K562 (cell line): Measurements from ENCODE around the gene PHF1. TPM values are rescaled to one million over a fixed set of nuclear protein-coding genes. Genes with fewer than 3 reads are reported as not detected.
A peak's percentile ranks its signal among the peaks of the same experiment; 100 is the strongest.

ENCODE experiments used
- ATAC-seq: fragments of 200-7000 bp; cut with Tn5 transposase; 3 replicates; pipeline ENCODE4 v1.9.1; 2020; ENCODE audit warnings: moderate library complexity
- BruUV-seq: library from RNA; stranded (reverse); fragments of 400-500 nt; replicated peaks from 2 replicates; lab custom pipeline; 2021; lab: Mats Ljungman, UMichigan
- CTCF ChIA-PET: fragments of 300-600 bp; formaldehyde crosslinking; extraction: SDS; loops from one replicate; lab custom pipeline; 2021; ENCODE audit warnings: low intra/inter-chr PET ratio; lab: Yijun Ruan, JAX
- POLR2A ChIA-PET: fragments of 300-600, 350-650 bp; sonication (Branson Sonifier 250); formaldehyde crosslinking; extraction: SDS; loops from one replicate; lab custom pipeline; 2021; ENCODE audit warnings: antibody characterized with exemption, inconsistent platforms; lab: Yijun Ruan, JAX
- DNase-seq, 4 experiments: peaks; one replicate each; pipeline versions ENCODE4 v3.0.0 to v3.0.0-alpha.2; 2011 to 2018; ENCODE audit warnings: low spot score in 3 of 4, mixed read lengths in 3 of 4; ENCODE audit errors: extremely low read depth in 1 of 4
- FAIRE-seq: peaks from 2 replicates; lab custom pipeline; 2011; peaks lifted over from hg19 to GRCh38; lab: Jason Lieb, UNC
- H2AFZ ChIP-seq: 2 replicates; pipeline ENCODE4 v1.6.0; 2011; ENCODE audit warnings: low read depth, low read length, control low read depth, inconsistent platforms
- H3K27ac ChIP-seq: fragments of 200-600 bp; 3 replicates; pipeline ENCODE4 v1.8.0; 2011; ENCODE audit warnings: low read depth, mild to moderate bottlenecking, control low read depth, inconsistent platforms, low read length, moderate library complexity, mixed read lengths; ENCODE audit errors: extremely low read depth
- H3K27me3 ChIP-seq, 2 experiments: fragments of 300-600 bp in 1 of 2; 2 replicates in 1 of 2; 3 replicates in 1 of 2; pipeline versions ENCODE4 v1.6.0 to v1.8.0; 2011; ENCODE audit warnings: inconsistent platforms in 2 of 2, low read length in 2 of 2, mild to moderate bottlenecking in 1 of 2, mixed read lengths in 1 of 2, moderate library complexity in 1 of 2; ENCODE audit not compliant: control insufficient read depth in 2 of 2, insufficient read depth in 2 of 2
- H3K36me3 ChIP-seq: fragments of 300-600 bp; 3 replicates; pipeline ENCODE4 v1.8.0; 2011; ENCODE audit warnings: mild to moderate bottlenecking, low read length, inconsistent platforms; ENCODE audit not compliant: control insufficient read depth, insufficient read depth
- H3K4me1 ChIP-seq, 2 experiments: fragments of 200-600 bp in 1 of 2; replicated peaks in 1 of 2; 2 replicates in 1 of 2; 3 replicates in 1 of 2; pipeline versions ENCODE4 v1.5.1 to v1.8.0; 2011; ENCODE audit warnings: inconsistent platforms in 2 of 2, low read length in 2 of 2, mild to moderate bottlenecking in 1 of 2, mixed read lengths in 1 of 2, moderate library complexity in 1 of 2; ENCODE audit not compliant: control insufficient read depth in 2 of 2, insufficient read depth in 2 of 2
- H3K4me2 ChIP-seq: 2 replicates; pipeline ENCODE4 v1.6.1; 2011; ENCODE audit warnings: low read length, control low read depth, inconsistent platforms, mixed read lengths; ENCODE audit not compliant: insufficient read depth
- H3K4me3 ChIP-seq: fragments of 200-600 bp; sonication (generic), shearing (Covaris generic); 2 replicates; pipeline ENCODE4 v1.5.1; 2016; ENCODE audit warnings: control low read depth, inconsistent platforms
- H3K79me2 ChIP-seq: fragments of 200-600 bp; 3 replicates; pipeline ENCODE4 v1.8.0; 2011; ENCODE audit warnings: low read length, inconsistent platforms; ENCODE audit not compliant: control insufficient read depth, insufficient read depth
- H3K9ac ChIP-seq, 2 experiments: 2 replicates each; pipeline versions ENCODE4 v1.6.0 to v1.6.1; 2011; ENCODE audit warnings: low read depth in 2 of 2, low read length in 2 of 2, control low read depth in 1 of 2, inconsistent platforms in 1 of 2, mild to moderate bottlenecking in 1 of 2, mixed read lengths in 1 of 2; ENCODE audit not compliant: insufficient read depth in 1 of 2
- H3K9me1 ChIP-seq: one replicate; pipeline ENCODE4 v1.6.0; 2011; ENCODE audit warnings: inconsistent platforms, mild to moderate bottlenecking, low read length, moderate library complexity; ENCODE audit not compliant: control insufficient read depth, insufficient read depth
- H3K9me3 ChIP-seq: replicated peaks from 2 replicates; pipeline ENCODE4 v1.5.1; 2011; ENCODE audit warnings: low read depth, low read length, inconsistent platforms; ENCODE audit not compliant: control insufficient read depth, insufficient read depth
- H4K20me1 ChIP-seq: replicated peaks from 2 replicates; pipeline ENCODE4 v1.6.1; 2011; ENCODE audit warnings: low read length, inconsistent platforms, mixed read lengths; ENCODE audit not compliant: control insufficient read depth, insufficient read depth
- CBFA2T3 ChIP-seq: fragments of 450-650 bp; IDR thresholded peaks from 2 replicates; pipeline ENCODE4 v1.6.1; 2017
- JUNB ChIP-seq: fragments of 450-650 bp; formaldehyde crosslinking; conservative IDR thresholded peaks from 2 replicates; pipeline ENCODE4 v1.4.0; 2020; ENCODE audit warnings: mild to moderate bottlenecking
- NR2C1 ChIP-seq, 2 experiments: fragments of 450-650 bp; IDR thresholded peaks; 2 replicates each; pipeline ENCODE4 v1.6.1; 2017; ENCODE audit warnings: mild to moderate bottlenecking in 2 of 2, antibody characterized with exemption in 1 of 2, inconsistent platforms in 1 of 2, missing compliant biosample characterization in 1 of 2, missing genetic modification characterization in 1 of 2
- PCBP2 ChIP-seq: fragments of 200-400 bp; formaldehyde crosslinking; IDR thresholded peaks from 2 replicates; pipeline ENCODE4 v1.6.1; 2018; ENCODE audit warnings: low read length, low read depth, mild to moderate bottlenecking, moderate library complexity; ENCODE audit not compliant: poor library complexity, severe bottlenecking
- PHF8 ChIP-seq: fragments of 200-600 bp; sonication (generic); IDR thresholded peaks from 2 replicates; pipeline ENCODE4 v1.6.1; 2012; ENCODE audit warnings: mixed run types, mild to moderate bottlenecking, inconsistent platforms, low read length, moderate library complexity, borderline replicate concordance
- PURB ChIP-seq: sonication (generic); formaldehyde crosslinking; IDR thresholded peaks from 2 replicates; pipeline ENCODE4 v1.9.0; 2021; ENCODE audit warnings: low read depth, mild to moderate bottlenecking, missing genetic modification reagents
- SAFB2 ChIP-seq: fragments of 200-400 bp; formaldehyde crosslinking; IDR thresholded peaks from 2 replicates; pipeline ENCODE4 v1.6.1; 2018; ENCODE audit warnings: borderline replicate concordance, low read length, low read depth, moderate library complexity; ENCODE audit not compliant: severe bottlenecking
- ZBTB17 ChIP-seq: fragments of 450-650 bp; formaldehyde crosslinking; IDR thresholded peaks from 2 replicates; pipeline ENCODE4 v1.4.0; 2020; ENCODE audit warnings: mild to moderate bottlenecking
- ZNF12 ChIP-seq: sonication (generic); formaldehyde crosslinking; IDR thresholded peaks from 2 replicates; pipeline ENCODE4 v1.4.0; 2020; ENCODE audit warnings: mild to moderate bottlenecking, missing genetic modification reagents
- WGBS: fragments of 100-300 bp; shearing (Covaris generic); methylation state at CpG from one replicate; pipeline ENCODE4 v1.1.6; 2016; ENCODE audit warnings: low coverage, mixed read lengths; ENCODE audit not compliant: insufficient coverage; ENCODE audit errors: missing lambda C conversion rate; 5-methylcytosine and 5-hydroxymethylcytosine counted together
- in situ Hi-C: fragments of 300-500 bp; cut with MboI; formaldehyde crosslinking; loops from 4 replicates; pipeline ENCODE4 v1.15.0; 2018; ENCODE audit warnings: inconsistent platforms, mixed read lengths
- intact Hi-C: fragments of 100-400 bp; cut with micrococcal nuclease; formaldehyde crosslinking; loops from 2 replicates; pipeline ENCODE4 v1.14.2; 2022
- polyA plus RNA-seq, 8 experiments: library from polyadenylated mRNA; depleted of rRNA in 4 of 8; stranded (reverse) in 5 of 8; unstranded in 3 of 8; fragments of >200 nt; fragmentation: Nextera tagmentation in 2 of 8; fragmentation: Illumina TruSeq in 1 of 8; extraction: Ambion mirVana in 2 of 8; extraction: Trizol in 1 of 8; gene quantifications; 2 replicates each; pipeline versions ENCODE4 v1.2.1 to v1.2.3, GENCODE V29; 2011 to 2014; ENCODE audit warnings: inconsistent platforms in 1 of 8, missing spikeins in 1 of 8
- total RNA-seq, 7 experiments: library from RNA; depleted of rRNA in 6 of 7; stranded (reverse); fragments of >200 nt in 6 of 7; fragmentation: Illumina TruSeq in 2 of 7; extraction: Trizol in 2 of 7; gene quantifications; 2 replicates each; pipeline versions ENCODE4 v1.2.1 to v1.2.3, GENCODE V29; 2011 to 2021; ENCODE audit warnings: low replicate concordance in 1 of 7
- TF ChIP-seq, protein P1 (sequence below): fragments of 250-450 bp; sonication (Bioruptor Pico); IDR thresholded peaks from 2 replicates; pipeline ENCODE4 v1.4.0; 2020
- TF ChIP-seq, protein P2 (sequence below): fragments of 450-650 bp; IDR thresholded peaks from 2 replicates; pipeline ENCODE4 v1.6.1; 2016; ENCODE audit warnings: low read depth, mild to moderate bottlenecking, moderate library complexity
- TF ChIP-seq, protein P3 (sequence below): sonication (generic); formaldehyde crosslinking; IDR thresholded peaks from 2 replicates; pipeline ENCODE4 v1.8.0; 2022; ENCODE audit warnings: missing genetic modification reagents, mild to moderate bottlenecking, borderline replicate concordance

PHF1 gene
- total and polyA plus RNA-seq, 9 of the 15 experiments (the other 6 are each of a cell fraction or from before 2014, with no cell fraction given): 3.7 to 64.2 (median 33.7) TPM

DNA sequence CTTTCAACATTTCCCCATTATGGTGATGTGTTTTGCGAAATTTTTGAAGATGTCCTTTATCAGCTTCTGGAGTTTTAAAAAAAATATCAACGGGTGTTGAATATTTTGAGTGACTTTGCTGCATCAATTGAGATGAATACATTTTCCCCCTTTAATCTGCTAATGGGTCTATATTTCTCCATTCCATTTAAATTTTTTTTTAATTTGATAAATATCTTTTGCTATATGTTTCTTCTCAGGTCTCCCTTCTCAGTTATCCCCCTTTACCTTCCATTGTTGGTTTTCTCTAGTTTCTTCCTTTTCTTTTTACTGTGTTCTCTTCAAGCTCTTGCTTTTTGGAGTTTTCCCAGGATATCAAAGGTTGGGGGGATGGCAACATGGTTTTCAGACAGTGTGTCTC lies 20.6 kb upstream of the PHF1 start (continued):
- TF ChIP-seq NR2C1 (IDR thresholded peaks at IDR 0.05) (no peak), NR2C1 (tag; IDR thresholded peaks at IDR 0.05) (no peak), ZBTB17 (CRISPR knock-in tag) (no peak)

DNA sequence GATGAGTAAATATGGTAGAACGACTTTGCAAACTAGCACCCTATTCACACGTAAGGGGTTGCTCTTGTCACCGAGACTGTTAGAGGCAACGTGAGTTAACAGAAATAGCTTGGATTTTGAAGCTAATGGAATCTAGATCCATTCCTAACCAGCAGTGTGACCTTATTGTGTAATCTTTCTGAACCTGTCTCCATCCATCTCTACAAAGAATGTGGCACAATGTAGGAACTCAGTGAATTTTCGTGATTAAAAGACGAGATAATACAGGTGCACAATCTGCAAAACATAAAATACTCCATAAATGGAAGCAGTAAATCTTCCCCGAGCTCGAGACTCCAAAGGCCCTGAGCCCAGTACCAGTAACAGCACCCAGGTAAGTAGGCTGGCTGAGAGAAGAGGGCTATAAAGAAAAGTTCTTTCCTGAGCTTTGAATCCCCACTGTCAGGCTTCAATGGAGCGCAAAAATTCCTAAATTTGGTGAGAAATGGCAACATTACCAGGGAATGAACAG lies 20.0 kb upstream of the PHF1 start:
- WGBS: 50% methylated on average over 9 of the region's 9 CpGs
- Histone ChIP-seq H3K4me2 (peak overlapping the region; percentile 93), H3K9me1 (no peaks in the 10 kb centered on the region), H3K4me1 (peaks cover 19 to 22% of the 10 kb centered on the region in 2 experiments), H3K9ac (peak overlapping the region; percentile 65 to 92), H3K79me2 (peaks cover 42% of the 10 kb centered on the region), H3K4me3 (peak overlapping the region; percentile 16), H3K36me3 (peaks cover 27% of the 10 kb centered on the region; the same call in 2 of the 3 replicates), H3K9me3 (no peaks in the 10 kb centered on the region), H3K27me3 (no peaks in the 10 kb centered on the region), H2AFZ (peak overlapping the region; percentile 96), H4K20me1 (0 out of 2 replicates have a peak, but pooled peaks cover 3% of the 10 kb centered on the region), H3K27ac (peak overlapping the region; percentile 89)
- intact Hi-C loops: loop anchor here (1.0 to 5.0 kb wide), 6 partner anchors 19 to 101 kb away; partner anchors contain the start of genes CUTA and RGL2
- ChIA-PET CTCF (interaction anchor here (0.7 to 2.1 kb wide), 4 partner anchors 12 to 111 kb away, joined by 3 to 12 read pairs (median 6); no protein-coding TSS in a partner anchor), POLR2A (interaction anchor here (0.8 to 1.5 kb wide), 7 partner anchors 9 to 119 kb away, joined by 3 to 5 read pairs (median 3); partner anchors contain the start of genes RPS18 and VPS52)
- TSS peak; percentile 94 for BruUV-seq
- FAIRE-seq: no peak
- in situ Hi-C loops: no loop called here
- ATAC-seq: no peak
- DNase-seq: no peak
- TF ChIP-seq CBFA2T3 (peak; percentile 5; the same call in 1 of the 2 replicates), SAFB2 (no peak), JUNB (CRISPR knock-in tag) (no peak), PCBP2 (no peak), PHF8 (peak; percentile 31; the same call in 1 of the 2 replicates), PURB (CRISPR knock-in tag) (no peak), ZNF12 (CRISPR knock-in tag) (no peak)
- TF ChIP-seq, protein P1, sequence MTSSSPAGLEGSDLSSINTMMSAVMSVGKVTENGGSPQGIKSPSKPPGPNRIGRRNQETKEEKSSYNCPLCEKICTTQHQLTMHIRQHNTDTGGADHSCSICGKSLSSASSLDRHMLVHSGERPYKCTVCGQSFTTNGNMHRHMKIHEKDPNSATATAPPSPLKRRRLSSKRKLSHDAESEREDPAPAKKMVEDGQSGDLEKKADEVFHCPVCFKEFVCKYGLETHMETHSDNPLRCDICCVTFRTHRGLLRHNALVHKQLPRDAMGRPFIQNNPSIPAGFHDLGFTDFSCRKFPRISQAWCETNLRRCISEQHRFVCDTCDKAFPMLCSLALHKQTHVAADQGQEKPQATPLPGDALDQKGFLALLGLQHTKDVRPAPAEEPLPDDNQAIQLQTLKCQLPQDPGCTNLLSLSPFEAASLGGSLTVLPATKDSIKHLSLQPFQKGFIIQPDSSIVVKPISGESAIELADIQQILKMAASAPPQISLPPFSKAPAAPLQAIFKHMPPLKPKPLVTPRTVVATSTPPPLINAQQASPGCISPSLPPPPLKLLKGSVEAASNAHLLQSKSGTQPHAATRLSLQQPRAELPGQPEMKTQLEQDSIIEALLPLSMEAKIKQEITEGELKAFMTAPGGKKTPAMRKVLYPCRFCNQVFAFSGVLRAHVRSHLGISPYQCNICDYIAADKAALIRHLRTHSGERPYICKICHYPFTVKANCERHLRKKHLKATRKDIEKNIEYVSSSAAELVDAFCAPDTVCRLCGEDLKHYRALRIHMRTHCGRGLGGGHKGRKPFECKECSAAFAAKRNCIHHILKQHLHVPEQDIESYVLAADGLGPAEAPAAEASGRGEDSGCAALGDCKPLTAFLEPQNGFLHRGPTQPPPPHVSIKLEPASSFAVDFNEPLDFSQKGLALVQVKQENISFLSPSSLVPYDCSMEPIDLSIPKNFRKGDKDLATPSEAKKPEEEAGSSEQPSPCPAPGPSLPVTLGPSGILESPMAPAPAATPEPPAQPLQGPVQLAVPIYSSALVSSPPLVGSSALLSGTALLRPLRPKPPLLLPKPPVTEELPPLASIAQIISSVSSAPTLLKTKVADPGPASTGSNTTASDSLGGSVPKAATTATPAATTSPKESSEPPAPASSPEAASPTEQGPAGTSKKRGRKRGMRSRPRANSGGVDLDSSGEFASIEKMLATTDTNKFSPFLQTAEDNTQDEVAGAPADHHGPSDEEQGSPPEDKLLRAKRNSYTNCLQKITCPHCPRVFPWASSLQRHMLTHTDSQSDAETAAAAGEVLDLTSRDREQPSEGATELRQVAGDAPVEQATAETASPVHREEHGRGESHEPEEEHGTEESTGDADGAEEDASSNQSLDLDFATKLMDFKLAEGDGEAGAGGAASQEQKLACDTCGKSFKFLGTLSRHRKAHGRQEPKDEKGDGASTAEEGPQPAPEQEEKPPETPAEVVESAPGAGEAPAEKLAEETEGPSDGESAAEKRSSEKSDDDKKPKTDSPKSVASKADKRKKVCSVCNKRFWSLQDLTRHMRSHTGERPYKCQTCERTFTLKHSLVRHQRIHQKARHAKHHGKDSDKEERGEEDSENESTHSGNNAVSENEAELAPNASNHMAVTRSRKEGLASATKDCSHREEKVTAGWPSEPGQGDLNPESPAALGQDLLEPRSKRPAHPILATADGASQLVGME (CRISPR knock-in tag): 0 out of 2 replicates have a peak, but pooled peaks have one; percentile 9
- TF ChIP-seq, protein P2, sequence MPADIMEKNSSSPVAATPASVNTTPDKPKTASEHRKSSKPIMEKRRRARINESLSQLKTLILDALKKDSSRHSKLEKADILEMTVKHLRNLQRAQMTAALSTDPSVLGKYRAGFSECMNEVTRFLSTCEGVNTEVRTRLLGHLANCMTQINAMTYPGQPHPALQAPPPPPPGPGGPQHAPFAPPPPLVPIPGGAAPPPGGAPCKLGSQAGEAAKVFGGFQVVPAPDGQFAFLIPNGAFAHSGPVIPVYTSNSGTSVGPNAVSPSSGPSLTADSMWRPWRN: 0 out of 2 replicates have a peak, but pooled peaks have one; percentile 13
- TF ChIP-seq, protein P3, sequence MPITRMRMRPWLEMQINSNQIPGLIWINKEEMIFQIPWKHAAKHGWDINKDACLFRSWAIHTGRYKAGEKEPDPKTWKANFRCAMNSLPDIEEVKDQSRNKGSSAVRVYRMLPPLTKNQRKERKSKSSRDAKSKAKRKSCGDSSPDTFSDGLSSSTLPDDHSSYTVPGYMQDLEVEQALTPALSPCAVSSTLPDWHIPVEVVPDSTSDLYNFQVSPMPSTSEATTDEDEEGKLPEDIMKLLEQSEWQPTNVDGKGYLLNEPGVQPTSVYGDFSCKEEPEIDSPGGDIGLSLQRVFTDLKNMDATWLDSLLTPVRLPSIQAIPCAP: 0 out of 2 replicates have a peak, but pooled peaks have one; percentile 22
